ENCODE data around the gene ZNF575. TPM values are rescaled to one million over a fixed set of nuclear protein-coding genes. Genes with fewer than 3 reads are reported as not detected.

The ZNF575 gene
- total and polyA plus RNA-seq, 10 of the 15 experiments (the other 5 are each of a cell fraction or from before 2014, with no cell fraction given): 0.18 to 2.8 (median 0.75) TPM

DNA sequence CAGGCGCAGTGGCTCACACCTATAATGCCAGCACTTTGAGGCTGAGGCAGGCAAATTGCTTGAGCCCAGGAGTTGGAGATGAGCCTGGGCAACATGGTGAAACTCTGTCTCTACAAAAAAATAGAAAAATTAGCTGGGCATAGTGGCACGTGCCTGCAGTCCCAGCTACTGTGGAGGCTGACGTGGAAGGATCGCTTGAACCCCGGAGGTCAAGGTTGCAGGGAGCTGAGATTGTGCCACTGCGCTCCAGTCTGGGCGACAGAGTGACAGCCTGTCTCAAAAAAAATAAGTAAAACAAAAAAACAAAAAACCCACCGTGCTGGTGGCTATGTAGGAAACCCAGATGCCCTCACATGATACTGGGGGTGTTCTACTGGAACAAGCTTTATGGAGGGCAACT, 44.8 kb upstream of the ZNF575 start (continued):
- TF ChIP-seq, protein P1, sequence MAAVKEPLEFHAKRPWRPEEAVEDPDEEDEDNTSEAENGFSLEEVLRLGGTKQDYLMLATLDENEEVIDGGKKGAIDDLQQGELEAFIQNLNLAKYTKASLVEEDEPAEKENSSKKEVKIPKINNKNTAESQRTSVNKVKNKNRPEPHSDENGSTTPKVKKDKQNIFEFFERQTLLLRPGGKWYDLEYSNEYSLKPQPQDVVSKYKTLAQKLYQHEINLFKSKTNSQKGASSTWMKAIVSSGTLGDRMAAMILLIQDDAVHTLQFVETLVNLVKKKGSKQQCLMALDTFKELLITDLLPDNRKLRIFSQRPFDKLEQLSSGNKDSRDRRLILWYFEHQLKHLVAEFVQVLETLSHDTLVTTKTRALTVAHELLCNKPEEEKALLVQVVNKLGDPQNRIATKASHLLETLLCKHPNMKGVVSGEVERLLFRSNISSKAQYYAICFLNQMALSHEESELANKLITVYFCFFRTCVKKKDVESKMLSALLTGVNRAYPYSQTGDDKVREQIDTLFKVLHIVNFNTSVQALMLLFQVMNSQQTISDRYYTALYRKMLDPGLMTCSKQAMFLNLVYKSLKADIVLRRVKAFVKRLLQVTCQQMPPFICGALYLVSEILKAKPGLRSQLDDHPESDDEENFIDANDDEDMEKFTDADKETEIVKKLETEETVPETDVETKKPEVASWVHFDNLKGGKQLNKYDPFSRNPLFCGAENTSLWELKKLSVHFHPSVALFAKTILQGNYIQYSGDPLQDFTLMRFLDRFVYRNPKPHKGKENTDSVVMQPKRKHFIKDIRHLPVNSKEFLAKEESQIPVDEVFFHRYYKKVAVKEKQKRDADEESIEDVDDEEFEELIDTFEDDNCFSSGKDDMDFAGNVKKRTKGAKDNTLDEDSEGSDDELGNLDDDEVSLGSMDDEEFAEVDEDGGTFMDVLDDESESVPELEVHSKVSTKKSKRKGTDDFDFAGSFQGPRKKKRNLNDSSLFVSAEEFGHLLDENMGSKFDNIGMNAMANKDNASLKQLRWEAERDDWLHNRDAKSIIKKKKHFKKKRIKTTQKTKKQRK (IDR thresholded peaks at IDR 0.05; ENCODE audit: low read depth, low read length): no peak

DNA sequence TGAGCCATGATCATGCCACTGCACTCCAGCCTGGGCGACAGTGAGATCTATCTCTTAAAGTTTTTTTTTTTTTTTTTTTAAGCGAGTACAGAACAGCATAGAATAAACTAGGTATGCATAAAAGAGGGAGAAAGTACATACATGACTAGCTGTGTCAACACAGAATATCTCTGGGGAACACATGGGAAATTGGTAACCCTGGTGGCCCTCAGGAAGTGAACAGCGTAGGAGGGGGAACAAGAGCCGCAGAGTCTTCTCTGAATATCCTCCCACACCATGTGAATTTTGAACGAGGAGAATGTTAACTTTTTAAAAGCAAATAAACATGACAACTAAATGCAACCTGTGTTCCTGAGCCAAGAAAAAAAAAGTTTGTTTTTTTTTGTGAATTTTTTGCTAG, 43.7 kb upstream of the ZNF575 start:
- H3K27me3 ChIP-seq (replicated peaks in 1 of 2; ENCODE audit: control insufficient read depth in 2 of 2, insufficient read depth in 2 of 2, low read length in 1 of 2): no peaks in the 10 kb centered on the region
- H3K9me3 ChIP-seq (replicated peaks; ENCODE audit: control insufficient read depth, insufficient read depth, low read length): no peaks in the 10 kb centered on the region
- peak; percentile 44 for DNase-seq (ENCODE audit: low read depth, low spot score)
- RAD21 ChIA-PET (ENCODE audit: unreplicated experiment): no interaction called here
- no peak overlapping the region for H2AFZ ChIP-seq (ENCODE audit: control insufficient read depth, low read depth, low read length)
- no peaks in the 10 kb centered on the region for H3K36me3 ChIP-seq (ENCODE audit: control insufficient read depth in 2 of 2, insufficient read depth in 2 of 2, low read length in 1 of 2)
- no peaks in the 10 kb centered on the region for H3K79me2 ChIP-seq (ENCODE audit: control insufficient read depth, insufficient read depth, low read length)
- no peaks in the 10 kb centered on the region for H3K4me1 ChIP-seq (ENCODE audit: control insufficient read depth, insufficient read depth, low read length)
- no peak overlapping the region for H3K9ac ChIP-seq (ENCODE audit: control insufficient read depth, insufficient read depth, low read length)
- CTCF ChIA-PET: interaction anchor here (1.5 to 3.1 kb wide), 2 partner anchors 31 to 42 kb away, joined by 3 to 13 read pairs; no protein-coding TSS in a partner anchor
- WGBS (ENCODE audit: insufficient coverage, insufficient replicate concordance, low lambda C conversion rate, missing lambda C conversion rate): 1% methylated on average over 5 of the region's 5 CpGs
- intact Hi-C loops (cut with micrococcal nuclease; ENCODE audit: unreplicated experiment): no loop called here
- no peaks in the 10 kb centered on the region for H4K20me1 ChIP-seq (ENCODE audit: control insufficient read depth, insufficient read depth)
- FAIRE-seq: no peak
- POLR2A ChIA-PET: interaction anchor here (0.6 kb wide), 1 partner anchor 13 kb away, joined by 4 read pairs; no protein-coding TSS in a partner anchor
- ATAC-seq: no peak
- H3K4me2 ChIP-seq (ENCODE audit: control insufficient read depth, insufficient read depth): no peak overlapping the region
- BruUV-seq (replicated peaks): no TSS peak
- in situ Hi-C loops (cut with MboI): no loop called here
- H3K27ac ChIP-seq (ENCODE audit: control insufficient read depth, insufficient read depth): no peak overlapping the region
- SMC1A ChIA-PET (ENCODE audit: uncharacterized antibody, unreplicated experiment): interaction anchor here (1.4 kb wide), 1 partner anchor 30 kb away, joined by 7 read pairs; no protein-coding TSS in a partner anchor
- H3K4me3 ChIP-seq: no peak overlapping the region
- TF ChIP-seq ZNF24 (IDR thresholded peaks at IDR 0.05) (no peak), FOXM1 (IDR thresholded peaks at IDR 0.05; ENCODE audit: low read depth, low read length) (no peak), MYB (IDR thresholded peaks at IDR 0.05; ENCODE audit: borderline replicate concordance, low read depth, low read length) (no peak), CBFB (IDR thresholded peaks at IDR 0.05; ENCODE audit: low read depth) (no peak), CEBPB (IDR thresholded peaks at IDR 0.05; ENCODE audit: borderline replicate concordance in 1 of 2, low read depth in 2 of 2, low read length in 2 of 2) (no peak), RAD51 (IDR thresholded peaks at IDR 0.05) (no peak), MXI1 (IDR thresholded peaks at IDR 0.05; ENCODE audit: low read depth, low read length) (no peak), RCOR1 (conservative IDR thresholded peaks at IDR 0.05; ENCODE audit: low read depth, low read length) (no peak), FOXK2 (IDR thresholded peaks at IDR 0.05) (no peak), PAX5 (IDR thresholded peaks at IDR 0.05; ENCODE audit: borderline replicate concordance, low read depth, low read length) (0 out of 2 replicates have a peak, but pooled peaks have one; percentile 14), TCF12 (IDR thresholded peaks at IDR 0.05; ENCODE audit: low read depth, low read length) (0 out of 2 replicates have a peak, but pooled peaks have one; percentile 19)
- TF ChIP-seq, protein P2, sequence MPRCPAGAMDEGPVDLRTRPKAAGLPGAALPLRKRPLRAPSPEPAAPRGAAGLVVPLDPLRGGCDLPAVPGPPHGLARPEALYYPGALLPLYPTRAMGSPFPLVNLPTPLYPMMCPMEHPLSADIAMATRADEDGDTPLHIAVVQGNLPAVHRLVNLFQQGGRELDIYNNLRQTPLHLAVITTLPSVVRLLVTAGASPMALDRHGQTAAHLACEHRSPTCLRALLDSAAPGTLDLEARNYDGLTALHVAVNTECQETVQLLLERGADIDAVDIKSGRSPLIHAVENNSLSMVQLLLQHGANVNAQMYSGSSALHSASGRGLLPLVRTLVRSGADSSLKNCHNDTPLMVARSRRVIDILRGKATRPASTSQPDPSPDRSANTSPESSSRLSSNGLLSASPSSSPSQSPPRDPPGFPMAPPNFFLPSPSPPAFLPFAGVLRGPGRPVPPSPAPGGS (IDR thresholded peaks at IDR 0.05; ENCODE audit: borderline replicate concordance, insufficient read depth, low read depth, low read length, poor library complexity, severe bottlenecking): peak; percentile 73
- TF ChIP-seq, protein P3, sequence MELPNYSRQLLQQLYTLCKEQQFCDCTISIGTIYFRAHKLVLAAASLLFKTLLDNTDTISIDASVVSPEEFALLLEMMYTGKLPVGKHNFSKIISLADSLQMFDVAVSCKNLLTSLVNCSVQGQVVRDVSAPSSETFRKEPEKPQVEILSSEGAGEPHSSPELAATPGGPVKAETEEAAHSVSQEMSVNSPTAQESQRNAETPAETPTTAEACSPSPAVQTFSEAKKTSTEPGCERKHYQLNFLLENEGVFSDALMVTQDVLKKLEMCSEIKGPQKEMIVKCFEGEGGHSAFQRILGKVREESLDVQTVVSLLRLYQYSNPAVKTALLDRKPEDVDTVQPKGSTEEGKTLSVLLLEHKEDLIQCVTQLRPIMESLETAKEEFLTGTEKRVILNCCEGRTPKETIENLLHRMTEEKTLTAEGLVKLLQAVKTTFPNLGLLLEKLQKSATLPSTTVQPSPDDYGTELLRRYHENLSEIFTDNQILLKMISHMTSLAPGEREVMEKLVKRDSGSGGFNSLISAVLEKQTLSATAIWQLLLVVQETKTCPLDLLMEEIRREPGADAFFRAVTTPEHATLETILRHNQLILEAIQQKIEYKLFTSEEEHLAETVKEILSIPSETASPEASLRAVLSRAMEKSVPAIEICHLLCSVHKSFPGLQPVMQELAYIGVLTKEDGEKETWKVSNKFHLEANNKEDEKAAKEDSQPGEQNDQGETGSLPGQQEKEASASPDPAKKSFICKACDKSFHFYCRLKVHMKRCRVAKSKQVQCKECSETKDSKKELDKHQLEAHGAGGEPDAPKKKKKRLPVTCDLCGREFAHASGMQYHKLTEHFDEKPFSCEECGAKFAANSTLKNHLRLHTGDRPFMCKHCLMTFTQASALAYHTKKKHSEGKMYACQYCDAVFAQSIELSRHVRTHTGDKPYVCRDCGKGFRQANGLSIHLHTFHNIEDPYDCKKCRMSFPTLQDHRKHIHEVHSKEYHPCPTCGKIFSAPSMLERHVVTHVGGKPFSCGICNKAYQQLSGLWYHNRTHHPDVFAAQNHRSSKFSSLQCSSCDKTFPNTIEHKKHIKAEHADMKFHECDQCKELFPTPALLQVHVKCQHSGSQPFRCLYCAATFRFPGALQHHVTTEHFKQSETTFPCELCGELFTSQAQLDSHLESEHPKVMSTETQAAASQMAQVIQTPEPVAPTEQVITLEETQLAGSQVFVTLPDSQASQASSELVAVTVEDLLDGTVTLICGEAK (IDR thresholded peaks at IDR 0.05; ENCODE audit: borderline replicate concordance): no peak

Measured in GM12878 (cell line).